ENCODE measurements around the gene D2HGDH. TPM values are rescaled to one million over a fixed set of nuclear protein-coding genes. Genes with fewer than 3 reads are reported as not detected.

D2HGDH gene
- total RNA-seq, 1 experiment from 2014 or later = 10.0 TPM

- H3K4me1 ChIP-seq (ENCODE audit: insufficient read depth, low read length) = no peaks in the 10 kb centered on the region
- H3T11ph ChIP-seq (ENCODE audit: low read length) = no peak overlapping the region
These were observed 4.7 kb downstream of the D2HGDH start for GRCh38 chr2:241739177-241739576.

More at GRCh38 chr2:241739177-241739576, 4.7 kb downstream of the D2HGDH start:
- H3K9me3 Mint-ChIP-seq = no peaks in the 10 kb centered on the region
- no peak overlapping the region for H3K27ac Mint-ChIP-seq
- H3K27me3 ChIP-seq (ENCODE audit: insufficient read depth, low read length) = no peaks in the 10 kb centered on the region
- H2BK120ac ChIP-seq (ENCODE audit: low read depth, low read length, poor library complexity, severe bottlenecking) = no peak overlapping the region
- H4K5ac ChIP-seq (ENCODE audit: insufficient read length, low read depth, low read length) = no peak overlapping the region
- no peaks in the 10 kb centered on the region for H3K9me3 ChIP-seq (ENCODE audit: control insufficient read depth, low read depth, low read length)
- no peak overlapping the region for H3K4me2 ChIP-seq (ENCODE audit: insufficient read depth, insufficient read length, low read length)
- DNase-seq = peak; percentile 20
- H3K18ac ChIP-seq (ENCODE audit: insufficient read length, low read depth, low read length) = no peak overlapping the region
- H3K36me3 Mint-ChIP-seq (ENCODE audit: insufficient read depth in 1 of 3, low read depth in 3 of 3) = peaks cover 0 to 4% (median 4%) of the 10 kb centered on the region in 3 experiments; a peak in 4 of 7 replicates
- H2BK5ac ChIP-seq (ENCODE audit: insufficient read length, low read length) = no peak overlapping the region
- no CpG with 5 or more reads among the region's 15 CpGs for WGBS (ENCODE audit: extremely low coverage, insufficient read length, low lambda C conversion rate)
- H3K79me1 ChIP-seq (ENCODE audit: insufficient read depth, low read depth, low read length, poor library complexity, severe bottlenecking) = no peaks in the 10 kb centered on the region
- H3K4ac ChIP-seq (ENCODE audit: low read depth, low read length) = no peak overlapping the region
- no peak overlapping the region for H4K8ac ChIP-seq (replicated peaks; ENCODE audit: insufficient read length, low read depth, low read length)
- H3K4me3 Mint-ChIP-seq = no peak overlapping the region
- no peak overlapping the region for H2BK12ac ChIP-seq (ENCODE audit: insufficient read length, low read depth, low read length)
- no peak overlapping the region for H3K23ac ChIP-seq (ENCODE audit: insufficient read length, low read depth, low read length)
- H3K79me2 ChIP-seq (ENCODE audit: insufficient read depth, low read length) = no peaks in the 10 kb centered on the region
- peaks cover 5% of the 10 kb centered on the region for H3K27me3 Mint-ChIP-seq (ENCODE audit: low read depth)
- no peaks in the 10 kb centered on the region for H4K20me1 ChIP-seq (ENCODE audit: control insufficient read depth, insufficient read depth, insufficient read length)
- H2AK5ac ChIP-seq (ENCODE audit: insufficient read length, low read length) = no peak overlapping the region
- no peak overlapping the region for H3K9ac ChIP-seq (ENCODE audit: extremely low read depth, insufficient read length, low read length)
- no peak overlapping the region for H3K14ac ChIP-seq (ENCODE audit: insufficient read depth, low read length)
- no peak overlapping the region for H2BK15ac ChIP-seq (ENCODE audit: low read depth, low read length)
- no peaks in the 10 kb centered on the region for H3K4me1 Mint-ChIP-seq
- H3K23me2 ChIP-seq (ENCODE audit: insufficient read length, low read depth, low read length, poor library complexity, severe bottlenecking) = peaks cover 8% of the 10 kb centered on the region
- no peak overlapping the region for H2AFZ ChIP-seq (ENCODE audit: low read length)
- no peak for TF ChIP-seq CTCF (conservative IDR thresholded peaks at IDR 0.05)
- no peak overlapping the region for H3K27ac ChIP-seq (ENCODE audit: insufficient read length, low read depth, low read length)
- H2BK20ac ChIP-seq (ENCODE audit: low read depth, low read length, poor library complexity, severe bottlenecking) = no peak overlapping the region
- no peak overlapping the region for H3K56ac ChIP-seq (ENCODE audit: insufficient read length, low read depth, low read length)
- H4K91ac ChIP-seq (ENCODE audit: insufficient read length, low read depth, low read length) = no peak overlapping the region
